ENCODE results near the gene EPC1. TPM values are rescaled to one million over a fixed set of nuclear protein-coding genes. Genes with fewer than 3 reads are reported as not detected.

EPC1 gene
- total and polyA plus RNA-seq, 10 donors, result 16.0 to 69.2 (median 57.4) TPM

GRCh38 chr10:32245760-32246159 is 101.2 kb downstream of the EPC1 start:
- TF ChIP-seq CTCF (IDR thresholded peaks at IDR 0.05 in 8 of 11, conservative IDR thresholded peaks at IDR 0.05 in 3 of 11) (no peak), POLR2A (IDR thresholded peaks at IDR 0.05) (no peak), POLR2AphosphoS5 (IDR thresholded peaks at IDR 0.05) (no peak)
- Histone ChIP-seq H3K4me3 (no peak overlapping the region), H3K27ac (no peak overlapping the region), H3K4me1 (no peaks in the 10 kb centered on the region), H3K36me3 (no peaks in the 10 kb centered on the region), H3K27me3 (replicated peaks in 1 of 7) (no peaks in the 10 kb centered on the region), H3K9me3 (no peaks in the 10 kb centered on the region)
- WGBS, 5 donors, result 82 to 89% (median 86%) methylated on average over 8 of the region's 8 CpGs
- no peak for DNase-seq
- intact Hi-C loops (cut with DNase I; ENCODE audit: low total_unique reads), result no loop called here

GRCh38 chr10:32244421-32245207 is 102.3 kb downstream of the EPC1 start:
- H3K27ac ChIP-seq, result no peak overlapping the region
- H3K27me3 ChIP-seq (replicated peaks in 1 of 7), result no peaks in the 10 kb centered on the region
- H3K36me3 ChIP-seq, result no peaks in the 10 kb centered on the region
- 59 to 93% (median 78%) methylated on average over 3 of the region's 3 CpGs for WGBS, 5 donors
- no peak for DNase-seq
- intact Hi-C loops (cut with DNase I; ENCODE audit: low total_unique reads), result no loop called here
- no peaks in the 10 kb centered on the region for H3K4me1 ChIP-seq
- TF ChIP-seq POLR2AphosphoS5 (IDR thresholded peaks at IDR 0.05), result no peak
- TF ChIP-seq POLR2A (IDR thresholded peaks at IDR 0.05), result no peak
- no peak for TF ChIP-seq CTCF (IDR thresholded peaks at IDR 0.05 in 8 of 11, conservative IDR thresholded peaks at IDR 0.05 in 3 of 11)
- H3K9me3 ChIP-seq, result no peaks in the 10 kb centered on the region
- H3K4me3 ChIP-seq, result no peak overlapping the region

GRCh38 chr10:32244011-32244410 is 102.9 kb downstream of the EPC1 start:
- Histone ChIP-seq H3K36me3 (no peaks in the 10 kb centered on the region), H3K4me3 (no peak overlapping the region), H3K27ac (no peak overlapping the region), H3K27me3 (replicated peaks in 1 of 7) (no peaks in the 10 kb centered on the region), H3K4me1 (no peaks in the 10 kb centered on the region), H3K9me3 (no peaks in the 10 kb centered on the region)
- WGBS, 5 donors, result 86 to 95% (median 93%) methylated on average over 4 of the region's 4 CpGs
- no peak for TF ChIP-seq POLR2AphosphoS5 (IDR thresholded peaks at IDR 0.05)
- no peak for TF ChIP-seq POLR2A (IDR thresholded peaks at IDR 0.05)
- no peak for TF ChIP-seq CTCF (IDR thresholded peaks at IDR 0.05 in 8 of 11, conservative IDR thresholded peaks at IDR 0.05 in 3 of 11)
- no peak for DNase-seq
- intact Hi-C loops (cut with DNase I; ENCODE audit: low total_unique reads), result no loop called here

- no peak for DNase-seq
- no peak overlapping the region for H3K27ac ChIP-seq
- TF ChIP-seq POLR2AphosphoS5 (IDR thresholded peaks at IDR 0.05), result no peak
- H3K4me1 ChIP-seq, result no peaks in the 10 kb centered on the region
- H3K27me3 ChIP-seq (replicated peaks in 1 of 7), result no peaks in the 10 kb centered on the region
- H3K36me3 ChIP-seq, result no peaks in the 10 kb centered on the region
- H3K4me3 ChIP-seq, result no peak overlapping the region
- no peaks in the 10 kb centered on the region for H3K9me3 ChIP-seq
- intact Hi-C loops (cut with DNase I; ENCODE audit: low total_unique reads), result no loop called here
These were observed 105.0 kb downstream of the EPC1 start for GRCh38 chr10:32241946-32242345.
